Tongue (tissue), 2 donors: ENCODE results near the gene NOS1. TPM values are rescaled to one million over a fixed set of nuclear protein-coding genes. Genes with fewer than 3 reads are reported as not detected.
"Not testable (repeated sequence)": the region's sequence is repeated elsewhere in the genome, so short reads cannot be mapped to it uniquely, and the experiment has no call there.

Source experiments
- DNase-seq: peaks from one replicate; pipeline ENCODE4 v3.0.0-alpha.2; 2015
- total RNA-seq: library from RNA; depleted of rRNA; stranded (reverse); fragments of >200 nt; gene quantifications from one replicate; pipeline ENCODE4 v1.2.3, GENCODE V29; 2014

The NOS1 gene
- 21.2 TPM for total RNA-seq

- no peak for DNase-seq
Measured at GRCh38 chr12:117361347-117361751, at the start of gene NOS1. Gene NOS1 (minus strand): TSS chr12:117361626. CDS start chr12:117331069, 30,557 bp downstream.

GRCh38 chr12:117409286-117409685 is 47.9 kb upstream of the NOS1 start:
- DNase-seq, result no peak

- DNase-seq, result peak; percentile 85
Measured at GRCh38 chr12:117408161-117408791, 46.9 kb upstream of the NOS1 start.

GRCh38 chr12:117404940-117405339 is 43.5 kb upstream of the NOS1 start:
- no peak for DNase-seq

- no peak for DNase-seq
Measured at GRCh38 chr12:117404203-117404853, 42.9 kb upstream of the NOS1 start.

- DNase-seq, result no peak
Measured at GRCh38 chr12:117403586-117404139, 42.2 kb upstream of the NOS1 start.

GRCh38 chr12:117402363-117402762 is 40.9 kb upstream of the NOS1 start:
- no peak for DNase-seq

- no peak for DNase-seq
Measured at GRCh38 chr12:117400912-117401311, 39.5 kb upstream of the NOS1 start.

- DNase-seq, result not testable (repeated sequence)
Measured at GRCh38 chr12:117398482-117398881, 37.1 kb upstream of the NOS1 start.

GRCh38 chr12:117395766-117396165 is 34.3 kb upstream of the NOS1 start:
- no peak for DNase-seq

- no peak for DNase-seq
Measured at GRCh38 chr12:117394491-117394890, 33.1 kb upstream of the NOS1 start.

- DNase-seq, result no peak
Measured at GRCh38 chr12:117393656-117394055, 32.2 kb upstream of the NOS1 start.

- DNase-seq, result no peak
Measured at GRCh38 chr12:117390866-117391265, 29.4 kb upstream of the NOS1 start.

GRCh38 chr12:117388951-117389446 is 27.6 kb upstream of the NOS1 start:
- no peak for DNase-seq

GRCh38 chr12:117387832-117388231 is 26.4 kb upstream of the NOS1 start:
- no peak for DNase-seq

- DNase-seq, result no peak
Measured at GRCh38 chr12:117384735-117385134, 23.3 kb upstream of the NOS1 start.

GRCh38 chr12:117380083-117380482 is 18.7 kb upstream of the NOS1 start:
- no peak for DNase-seq

GRCh38 chr12:117377758-117378157 is 16.3 kb upstream of the NOS1 start:
- DNase-seq, result no peak

GRCh38 chr12:117370588-117370987 is 9.2 kb upstream of the NOS1 start:
- no peak for DNase-seq

GRCh38 chr12:117370000-117370399 is 8.6 kb upstream of the NOS1 start:
- DNase-seq, result not testable (repeated sequence)

- DNase-seq, result peak; percentile 92
Measured at GRCh38 chr12:117367006-117367638, 5.7 kb upstream of the NOS1 start.

- DNase-seq, result no peak
Measured at GRCh38 chr12:117365049-117365616, 3.7 kb upstream of the NOS1 start.
